Activated naive CD4-positive, alpha-beta T cell treated with anti-CD3 and anti-CD28 coated beads, Interleukin-2, amount 50 U/mL, for 16 hours (primary cell): Measurements from ENCODE around the gene GNGT2.

Source experiments
- DNase-seq: peaks from one replicate; pipeline ENCODE4 v3.0.0-alpha.2; 2020

The GNGT2 gene

DNA sequence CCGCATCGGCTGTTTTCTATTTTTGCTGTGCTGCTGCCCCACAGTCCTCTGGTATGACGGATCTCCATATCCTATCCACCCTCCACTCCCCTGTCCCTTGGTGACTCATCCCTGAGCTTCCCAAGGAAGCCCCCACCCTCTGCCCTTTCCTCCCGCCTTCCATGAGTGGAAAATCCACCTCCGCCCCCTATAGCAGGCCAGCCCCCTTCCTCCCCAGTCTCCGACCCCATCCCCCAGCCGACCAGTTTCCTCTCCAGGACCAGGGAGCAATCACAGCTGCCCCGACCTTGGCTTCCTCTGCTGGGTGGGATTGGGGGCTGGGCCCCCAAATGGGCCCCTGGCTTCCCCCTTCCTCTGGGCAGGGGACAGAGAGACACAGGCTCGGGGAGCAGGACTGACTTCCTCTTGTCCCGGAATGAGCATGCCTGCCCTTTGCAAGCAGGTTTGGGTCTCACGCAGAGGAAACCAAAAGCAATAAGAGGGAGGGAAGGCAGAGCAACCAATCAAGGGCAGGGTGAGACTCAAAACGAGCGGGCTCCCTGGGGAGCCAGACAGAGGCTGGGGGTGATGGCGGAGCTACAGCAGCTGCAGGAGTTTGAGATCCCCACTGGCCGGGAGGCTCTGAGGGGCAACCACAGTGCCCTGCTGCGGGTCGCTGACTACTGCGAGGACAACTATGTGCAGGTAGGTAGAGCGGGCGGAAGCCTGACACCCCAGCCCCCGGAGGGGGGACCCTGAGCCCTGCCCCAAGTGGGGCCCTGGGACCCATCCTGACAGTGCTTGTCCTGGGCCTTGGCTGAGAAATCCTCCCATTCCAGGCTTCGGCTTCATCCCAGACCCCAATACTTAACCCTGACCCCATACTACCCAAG, at the start of gene GNGT2, which contains the start of gene ABI3:
Gene GNGT2, minus strand, starts transcription at position 417 of the 872 bp plus-strand sequence. CDS start 3,152 bp downstream, outside the sequence.
Gene ABI3, plus strand, starts transcription at position 550 of the 872 bp plus-strand sequence. Its CDS starts 18 bp downstream, at position 568.
- DNase-seq: peak; percentile 72

DNA sequence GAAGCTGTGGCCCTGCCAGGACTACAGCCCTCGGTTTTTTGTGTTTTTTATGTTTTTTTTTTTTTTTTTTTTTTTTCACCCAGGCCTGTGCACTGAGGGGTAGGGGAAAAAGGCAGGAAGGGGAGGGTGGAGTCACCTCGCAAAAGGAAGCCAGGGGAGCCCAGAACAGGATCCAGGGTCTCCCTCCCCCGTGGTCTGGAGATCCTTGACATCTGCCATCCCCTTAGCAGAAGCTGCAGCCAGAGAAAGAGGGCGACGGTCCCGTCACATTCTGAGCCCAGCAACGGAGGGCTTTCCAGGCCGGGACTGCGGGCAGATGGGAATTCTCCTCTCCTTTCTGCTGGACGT, 49.3 kb upstream of the GNGT2 start:
- no peak for DNase-seq

GRCh38 chr17:49258394-49258793, 48.0 kb upstream of the GNGT2 start:
- no peak for DNase-seq

- DNase-seq: no peak
Observed at GRCh38 chr17:49255125-49255524, 44.8 kb upstream of the GNGT2 start.

GRCh38 chr17:49254066-49254465, 43.7 kb upstream of the GNGT2 start:
- DNase-seq: no peak

- DNase-seq: no peak
Observed at GRCh38 chr17:49252148-49252695, 41.8 kb upstream of the GNGT2 start.

GRCh38 chr17:49249890-49250522, 39.6 kb upstream of the GNGT2 start:
- no peak for DNase-seq

- DNase-seq: no peak
Observed at GRCh38 chr17:49249292-49249794, 39.0 kb upstream of the GNGT2 start.

GRCh38 chr17:49247944-49248343, 37.6 kb upstream of the GNGT2 start:
- no peak for DNase-seq

DNA sequence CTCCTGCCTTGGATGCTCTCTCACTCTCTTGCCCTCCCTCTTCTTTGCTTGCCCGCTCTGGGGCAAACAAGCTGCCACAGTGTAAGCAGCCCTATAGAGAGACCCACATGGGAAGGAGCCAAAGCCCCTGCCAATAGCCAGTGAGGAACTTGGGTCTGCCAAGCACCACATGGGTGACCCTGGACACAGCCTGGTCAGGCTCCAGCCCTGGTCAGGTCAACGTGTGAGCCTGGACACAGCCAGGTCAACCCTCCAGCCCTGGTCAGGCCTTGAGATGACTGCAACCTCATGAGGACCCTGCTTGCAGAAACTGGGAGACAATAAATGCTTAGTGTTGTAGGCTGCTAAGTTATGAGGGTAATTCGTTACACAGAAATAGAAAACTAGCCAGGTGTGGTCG, 34.5 kb upstream of the GNGT2 start:
- no peak for DNase-seq

DNA sequence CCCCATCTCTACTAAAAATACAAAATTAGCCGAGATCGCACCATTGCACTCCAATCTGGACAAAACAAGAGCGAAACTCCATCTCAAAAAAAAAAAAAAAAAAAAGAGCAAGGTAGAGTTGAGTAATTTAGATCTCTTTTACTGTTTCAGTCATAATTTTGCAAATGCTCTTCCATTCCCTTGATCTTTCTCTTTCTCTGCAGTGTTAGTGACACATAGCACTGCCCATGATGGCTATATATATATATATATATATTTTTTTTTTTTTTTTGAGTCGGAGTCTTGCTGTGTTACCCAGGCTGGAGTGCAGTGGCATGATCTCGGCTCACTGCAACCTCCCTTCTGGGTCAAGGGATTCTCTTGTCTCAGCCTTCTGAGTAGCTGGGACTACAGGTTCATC, 32.4 kb upstream of the GNGT2 start:
- no peak for DNase-seq

DNA sequence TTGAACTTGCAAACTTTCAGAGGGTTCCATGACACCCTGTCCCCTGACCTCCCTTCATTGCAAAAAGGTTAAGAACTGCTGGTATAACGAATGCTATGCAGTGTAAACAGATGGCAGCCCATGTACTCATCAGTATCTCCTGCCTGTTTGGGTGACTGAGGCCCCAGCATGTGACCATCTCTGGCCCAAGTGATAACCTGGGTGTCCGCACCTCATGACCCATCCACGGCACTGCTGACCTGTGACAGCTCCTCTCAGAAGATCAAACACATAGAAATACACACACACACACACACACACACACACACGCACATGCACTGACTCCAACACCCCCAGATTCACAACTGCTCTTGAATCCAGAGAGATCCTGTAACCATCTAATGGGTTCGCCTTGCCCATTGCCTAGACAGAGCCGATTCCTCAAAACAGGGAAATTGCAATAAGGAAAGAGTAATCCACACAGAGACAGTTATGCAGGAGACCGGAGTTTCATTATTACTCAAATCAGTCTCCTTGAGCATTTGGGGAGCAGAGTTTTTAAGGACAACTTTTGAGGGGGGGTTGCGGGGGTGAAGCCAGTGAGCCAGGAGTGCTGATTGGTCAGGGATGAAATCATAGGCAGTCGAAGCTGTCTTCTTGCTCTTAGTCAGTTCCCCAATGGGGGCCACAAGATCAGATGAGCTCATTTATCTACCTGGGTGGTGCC, 31.5 kb upstream of the GNGT2 start:
- DNase-seq: no peak

DNA sequence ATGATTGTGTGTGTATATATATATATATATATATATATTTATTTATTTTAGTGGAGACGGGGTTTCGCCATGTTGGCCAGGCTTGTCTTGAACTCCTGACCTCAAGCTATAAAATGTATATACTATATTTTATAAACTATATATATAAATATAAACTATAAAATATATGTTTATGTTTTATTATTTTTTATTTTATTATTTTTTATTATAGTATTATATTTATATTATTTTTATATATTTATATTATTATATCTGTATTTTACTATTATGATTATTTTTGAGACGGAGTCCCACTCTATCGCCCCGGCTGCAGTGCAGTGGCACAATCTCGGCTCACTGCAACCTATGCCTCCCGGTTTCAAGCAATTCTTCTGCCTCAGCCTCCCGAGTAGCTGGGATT, 30.7 kb upstream of the GNGT2 start:
- DNase-seq: no peak

- no peak for DNase-seq
Observed at GRCh38 chr17:49240619-49241018, 30.2 kb upstream of the GNGT2 start.

- no peak for DNase-seq
Observed at GRCh38 chr17:49239963-49240362, 29.6 kb upstream of the GNGT2 start.

DNA sequence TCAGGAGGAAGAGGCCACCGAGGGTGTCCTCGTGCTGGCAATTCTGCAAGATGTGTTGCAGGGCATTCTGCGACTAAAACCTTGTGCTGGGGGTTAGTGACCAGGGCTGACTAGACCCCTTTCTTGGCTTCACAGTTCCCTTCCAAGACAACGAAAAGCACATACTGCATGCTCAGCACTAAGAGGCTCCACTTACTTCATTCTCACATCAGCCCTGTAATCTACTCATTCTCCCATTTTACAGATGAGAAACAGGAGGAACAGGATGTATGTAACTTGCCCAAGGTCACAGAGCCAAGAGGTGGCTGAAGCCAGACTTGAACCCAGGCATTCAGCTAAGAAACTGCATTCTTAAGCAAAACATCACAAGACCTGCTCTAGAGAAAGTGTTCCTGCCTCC, 25.5 kb upstream of the GNGT2 start:
- no peak for DNase-seq

GRCh38 chr17:49234509-49235080, 24.2 kb upstream of the GNGT2 start:
- no peak for DNase-seq

- no peak for DNase-seq
Observed at GRCh38 chr17:49231563-49231894, 21.2 kb upstream of the GNGT2 start.

DNA sequence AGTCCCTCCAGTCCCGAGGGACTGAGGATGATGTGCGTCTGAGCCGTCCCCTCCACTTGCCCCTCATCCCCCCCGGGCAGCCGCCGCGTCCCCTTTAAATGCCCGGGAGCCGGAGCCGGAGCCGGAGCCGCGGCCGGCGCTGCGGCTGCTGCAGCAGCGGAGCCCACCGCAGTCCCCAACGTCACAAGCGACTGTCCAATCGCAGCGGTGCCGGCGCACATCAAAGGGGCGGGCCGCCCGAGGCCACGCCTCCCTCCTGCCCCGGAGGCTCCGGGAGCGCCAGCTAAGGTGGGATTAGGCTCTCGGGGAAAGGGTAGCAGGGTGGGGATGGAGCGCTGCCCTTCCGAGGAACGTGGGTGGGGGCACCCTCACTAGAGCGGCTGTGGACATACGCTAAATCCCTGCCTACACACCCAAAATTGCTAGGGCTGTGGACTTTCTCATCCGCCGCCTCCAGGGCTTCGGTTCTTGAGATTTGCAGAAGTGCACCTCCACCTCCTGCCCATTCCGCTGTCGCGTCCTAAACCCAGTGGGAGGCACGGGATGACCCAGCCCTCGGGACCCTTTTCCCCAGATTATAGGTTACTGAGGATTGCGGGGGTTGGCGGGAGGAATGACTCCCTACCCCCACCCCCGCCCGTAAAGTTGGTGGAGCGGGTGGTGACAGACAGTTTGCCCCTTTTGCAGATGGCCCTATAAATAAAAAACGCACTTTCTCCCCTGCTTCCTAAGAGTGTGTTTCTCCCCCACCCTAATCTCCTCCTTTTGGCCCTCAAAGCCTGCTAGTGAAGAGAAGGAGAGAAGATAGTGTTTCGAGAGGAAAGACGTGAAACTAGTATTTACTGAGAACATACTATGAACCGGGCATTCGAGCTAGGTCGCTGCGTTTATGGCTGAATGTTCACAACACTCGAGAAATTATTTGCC, 20.5 kb upstream of the GNGT2 start, which contains the start of gene PHOSPHO1:
Gene PHOSPHO1, minus strand, starts transcription at position 152 of the 927 bp plus-strand sequence. CDS start 4,096 bp downstream, outside the sequence.
- DNase-seq: peak; percentile 88

DNA sequence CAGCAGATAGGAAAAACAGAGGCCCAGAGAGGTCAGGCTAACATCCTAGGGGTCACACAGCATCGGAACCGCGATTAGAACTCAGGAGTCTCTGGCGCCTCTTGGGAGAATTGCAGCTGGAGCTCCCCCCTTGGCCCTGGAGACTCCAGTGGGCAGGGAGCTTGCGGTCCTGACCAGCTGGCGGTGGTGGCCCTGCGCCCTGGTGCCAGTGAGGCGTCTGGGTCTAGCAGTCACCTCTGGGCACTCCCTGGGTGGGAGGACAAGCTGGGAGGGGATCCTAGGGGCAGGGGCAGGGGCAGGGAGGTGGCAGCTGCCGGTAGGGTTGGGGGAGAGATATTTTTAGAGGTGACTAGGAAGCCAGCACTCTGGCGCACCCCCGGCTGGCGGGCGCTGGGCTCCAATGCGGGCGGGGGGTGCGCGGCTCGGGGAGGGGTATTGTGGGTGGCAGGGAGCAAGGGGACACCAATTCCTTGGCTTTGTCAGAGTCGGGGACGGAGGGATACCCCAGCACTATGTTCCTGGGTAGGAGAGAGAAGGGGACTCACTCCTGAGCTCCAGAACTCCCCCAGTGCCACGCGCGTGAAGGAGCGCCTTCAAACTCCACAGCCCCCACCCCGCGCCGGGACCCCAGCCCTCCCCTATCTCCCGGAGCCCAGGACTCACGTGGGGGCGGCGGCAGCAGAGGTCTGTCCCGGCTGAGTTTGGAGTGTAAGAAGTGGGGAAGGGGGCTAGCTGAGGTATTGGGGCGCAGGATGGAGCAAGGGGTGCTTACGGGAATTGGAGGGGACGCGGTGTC, 19.6 kb upstream of the GNGT2 start:
- no peak for DNase-seq
